GM11168 (cell line): ENCODE measurements around the gene SMARCA4.
"Not testable (repeated sequence)": the region's sequence is repeated elsewhere in the genome, so short reads cannot be mapped to it uniquely, and the experiment has no call there.

Experiments
- in situ Hi-C: fragments of 300-500 bp; cut with MboI; formaldehyde crosslinking; loops from one replicate; pipeline ENCODE4 v1.12.0; 2022; ENCODE audit warnings: low sequenced_read_pairs; ENCODE audit not compliant: unreplicated experiment

The SMARCA4 gene

DNA sequence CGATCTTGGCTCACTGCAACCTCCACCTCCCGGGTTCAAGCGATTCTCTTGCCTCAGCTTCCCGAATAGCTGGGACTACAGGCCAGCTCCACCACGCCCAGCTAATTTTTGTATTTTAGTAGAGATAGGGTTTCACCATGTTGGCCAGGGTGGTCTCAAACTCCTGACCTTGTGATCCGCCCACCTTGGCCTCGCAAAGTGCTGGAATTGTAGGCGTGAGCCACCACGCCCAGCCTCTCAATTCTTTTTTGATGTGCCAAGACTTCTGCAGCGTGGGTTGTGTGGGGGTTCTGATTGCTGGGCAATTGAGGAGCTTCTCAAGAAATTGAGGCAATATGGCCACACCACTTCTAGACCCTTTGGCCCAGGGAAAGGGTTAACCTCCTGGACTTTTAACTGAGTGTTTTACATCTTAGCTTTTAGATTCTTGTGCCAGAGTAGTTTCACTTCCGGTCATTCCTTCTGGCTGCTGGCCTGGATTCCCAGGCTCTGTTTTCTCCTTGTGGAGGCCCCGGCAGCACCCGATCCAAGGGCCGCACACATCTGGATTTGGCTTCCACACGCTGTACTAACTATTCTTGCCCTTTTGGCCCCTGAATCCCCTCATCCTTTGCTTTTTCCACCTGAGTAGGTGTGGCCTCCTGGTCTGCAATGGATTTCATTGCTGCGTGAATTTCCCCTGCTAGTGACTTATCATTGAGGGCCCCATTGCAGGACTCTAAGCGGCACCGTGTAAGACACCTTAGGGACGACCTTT is 14.7 kb downstream of the SMARCA4 start:
- in situ Hi-C loops, result no loop called here

DNA sequence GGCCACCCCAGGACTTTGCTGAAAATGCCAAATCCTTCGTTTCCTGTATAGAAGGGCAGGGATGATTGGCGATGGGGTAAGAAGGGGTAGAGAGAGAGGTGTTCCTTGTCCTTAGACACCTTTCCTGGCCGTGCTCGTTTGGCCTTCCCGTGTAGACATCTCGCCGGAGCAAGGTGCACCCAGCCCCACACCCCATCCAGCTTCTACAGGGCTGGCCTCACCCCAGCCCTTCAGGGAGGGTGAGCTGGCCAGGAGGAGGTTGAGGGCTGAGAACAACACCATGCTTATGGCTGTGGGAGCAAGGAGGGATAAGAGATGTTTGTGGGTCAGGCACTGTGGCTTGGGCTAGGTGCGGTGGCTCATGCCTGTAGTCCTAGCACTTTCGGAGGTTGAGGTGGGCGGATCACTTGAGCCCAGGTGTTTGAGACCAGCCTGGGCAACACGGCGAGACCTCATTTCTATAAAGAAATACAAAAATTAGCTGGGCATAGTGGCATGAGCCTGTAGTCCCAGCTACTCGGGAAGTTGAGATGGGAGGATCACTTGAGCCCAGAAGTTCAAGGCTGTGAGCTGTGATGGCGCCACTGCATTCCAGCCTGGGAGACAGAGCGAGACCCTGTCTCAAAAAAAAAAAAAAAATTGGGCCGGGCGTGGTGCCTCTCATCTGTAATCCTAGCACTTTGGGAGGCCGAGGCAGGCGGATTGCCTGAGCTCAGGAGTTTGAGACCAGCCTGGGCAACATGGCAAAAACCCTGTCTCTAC is 15.5 kb downstream of the SMARCA4 start:
- in situ Hi-C loops, result no loop called here

DNA sequence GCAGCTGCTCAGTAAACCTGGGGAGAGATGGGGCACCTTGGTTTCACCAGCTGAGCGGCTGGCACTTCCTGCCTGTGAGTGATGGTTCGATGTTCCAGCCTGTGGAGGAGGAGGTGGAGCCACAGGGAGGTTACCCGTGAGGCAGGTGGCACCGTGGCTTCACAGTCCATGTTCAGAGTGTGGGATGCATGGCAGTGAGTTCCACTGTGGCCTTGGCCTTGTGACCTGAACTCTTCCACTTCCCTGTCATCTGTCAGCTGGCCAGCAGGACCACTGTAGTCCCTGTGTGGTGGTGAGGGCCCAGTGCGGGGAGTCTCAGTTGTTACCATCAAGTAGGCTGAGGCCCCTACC is 16.9 kb downstream of the SMARCA4 start:
- in situ Hi-C loops, result no loop called here

DNA sequence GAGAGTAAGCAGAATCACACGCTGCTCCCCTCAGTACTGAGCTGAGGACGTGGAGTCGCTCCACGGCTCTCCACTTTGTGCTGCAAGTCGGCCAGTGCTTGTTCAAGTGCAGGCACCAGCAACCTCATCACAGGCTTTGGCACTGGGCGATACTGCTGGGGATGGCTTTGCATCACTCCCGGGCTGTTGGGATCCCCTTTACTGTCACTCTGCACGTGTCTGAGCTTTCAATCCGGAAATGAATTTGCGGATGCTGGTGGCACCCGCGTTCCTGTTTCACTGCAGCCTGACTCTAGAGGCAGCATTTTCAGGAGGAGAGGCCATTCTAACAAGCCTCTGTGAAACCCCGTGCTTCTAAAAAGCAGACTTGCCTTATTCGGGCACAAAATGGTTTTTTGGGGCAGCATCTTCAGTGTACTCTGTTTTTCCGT is 19.1 kb downstream of the SMARCA4 start:
- in situ Hi-C loops, result no loop called here

DNA sequence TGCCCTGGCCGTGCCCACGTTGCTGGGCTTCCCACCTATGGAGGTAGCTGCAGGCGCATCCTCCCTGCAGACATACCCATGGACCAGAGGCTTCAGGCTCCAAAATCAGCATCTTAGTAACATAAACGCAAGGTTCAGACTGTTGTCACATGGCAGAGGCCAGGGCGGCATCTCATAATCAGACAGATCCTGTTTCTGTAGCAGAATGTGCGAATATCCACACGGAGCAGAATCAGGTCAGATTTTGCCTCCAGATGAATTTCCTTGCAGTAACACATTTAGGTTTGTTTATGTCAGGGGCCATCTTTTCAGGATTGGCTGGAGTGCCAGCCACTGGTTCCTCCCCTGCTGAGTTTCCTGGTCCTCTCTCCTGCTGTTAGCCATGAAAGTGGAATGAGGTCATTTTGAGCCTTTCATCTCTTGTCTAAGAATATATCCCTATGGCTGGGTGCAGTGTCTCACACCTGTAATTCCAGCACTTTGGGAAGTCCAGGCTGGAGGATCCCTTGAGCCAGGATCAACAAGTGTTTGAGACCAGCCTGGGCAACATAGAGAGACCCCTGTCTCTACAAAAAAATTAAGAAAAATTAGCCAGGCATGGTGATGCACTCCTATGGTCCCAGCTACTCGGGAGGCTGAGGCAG is 20.5 kb downstream of the SMARCA4 start:
- in situ Hi-C loops, result no loop called here

DNA sequence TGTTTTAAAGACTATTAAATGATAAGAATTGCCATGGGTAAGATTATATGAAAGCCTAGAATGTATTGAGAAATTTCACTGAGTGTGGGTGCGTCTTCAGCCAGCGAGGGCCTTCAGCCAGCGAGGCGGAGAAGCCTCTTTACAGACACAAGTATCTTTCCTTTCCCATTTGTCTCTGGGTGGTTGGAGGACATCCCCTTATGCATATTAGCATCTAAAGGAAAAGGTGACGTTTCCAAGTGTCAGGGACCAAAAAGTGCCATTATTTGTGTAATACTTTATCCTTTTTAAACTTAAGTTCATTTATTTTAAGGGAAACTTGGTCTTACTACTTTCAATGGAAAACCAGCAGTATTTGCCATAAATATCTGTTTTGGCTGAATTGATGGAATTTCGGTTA is 22.2 kb downstream of the SMARCA4 start:
- in situ Hi-C loops, result no loop called here

DNA sequence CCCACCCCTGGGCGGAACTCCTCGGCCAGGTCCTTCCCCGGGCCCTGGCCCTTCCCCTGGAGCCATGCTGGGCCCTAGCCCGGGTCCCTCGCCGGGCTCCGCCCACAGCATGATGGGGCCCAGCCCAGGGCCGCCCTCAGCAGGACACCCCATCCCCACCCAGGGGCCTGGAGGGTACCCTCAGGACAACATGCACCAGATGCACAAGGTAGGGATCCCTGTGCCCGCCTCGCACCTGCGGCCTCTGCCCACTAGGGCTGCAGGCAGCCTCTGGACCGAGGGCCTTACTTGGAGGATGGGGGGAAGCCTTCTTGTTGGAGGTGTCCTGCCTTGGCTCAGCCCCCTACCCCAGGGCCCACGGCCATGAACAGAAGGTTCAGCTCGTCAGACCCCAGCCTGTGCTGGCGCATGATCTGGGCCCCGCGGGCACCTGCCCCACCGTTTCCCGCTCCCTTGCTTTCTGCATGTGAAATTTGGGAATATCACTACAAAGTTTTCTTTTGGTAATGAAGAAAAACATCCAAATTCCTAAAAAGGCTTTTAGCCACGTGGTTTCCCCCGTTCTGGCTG is 23.4 kb downstream of the SMARCA4 start:
- in situ Hi-C loops, result no loop called here

DNA sequence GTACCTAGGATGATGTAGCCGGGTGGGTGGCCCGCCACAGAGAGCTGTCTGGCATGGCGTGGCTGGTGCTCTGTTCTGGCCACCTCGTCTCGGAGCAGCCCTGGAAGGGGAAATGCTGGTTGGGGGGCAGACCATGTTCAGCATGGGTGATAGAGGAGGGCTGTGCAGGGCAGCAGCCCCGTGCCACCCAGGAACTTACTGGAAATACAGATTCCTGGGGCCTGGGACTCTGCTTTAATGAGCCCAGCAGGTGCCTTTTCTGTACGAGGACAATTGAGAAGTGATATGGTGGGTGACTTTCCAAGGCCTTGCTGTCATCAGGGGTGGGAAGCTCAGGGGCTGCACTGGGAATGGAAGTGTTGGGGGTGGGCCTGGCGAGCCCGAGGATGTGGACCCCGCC is 24.7 kb downstream of the SMARCA4 start:
- in situ Hi-C loops, result no loop called here

DNA sequence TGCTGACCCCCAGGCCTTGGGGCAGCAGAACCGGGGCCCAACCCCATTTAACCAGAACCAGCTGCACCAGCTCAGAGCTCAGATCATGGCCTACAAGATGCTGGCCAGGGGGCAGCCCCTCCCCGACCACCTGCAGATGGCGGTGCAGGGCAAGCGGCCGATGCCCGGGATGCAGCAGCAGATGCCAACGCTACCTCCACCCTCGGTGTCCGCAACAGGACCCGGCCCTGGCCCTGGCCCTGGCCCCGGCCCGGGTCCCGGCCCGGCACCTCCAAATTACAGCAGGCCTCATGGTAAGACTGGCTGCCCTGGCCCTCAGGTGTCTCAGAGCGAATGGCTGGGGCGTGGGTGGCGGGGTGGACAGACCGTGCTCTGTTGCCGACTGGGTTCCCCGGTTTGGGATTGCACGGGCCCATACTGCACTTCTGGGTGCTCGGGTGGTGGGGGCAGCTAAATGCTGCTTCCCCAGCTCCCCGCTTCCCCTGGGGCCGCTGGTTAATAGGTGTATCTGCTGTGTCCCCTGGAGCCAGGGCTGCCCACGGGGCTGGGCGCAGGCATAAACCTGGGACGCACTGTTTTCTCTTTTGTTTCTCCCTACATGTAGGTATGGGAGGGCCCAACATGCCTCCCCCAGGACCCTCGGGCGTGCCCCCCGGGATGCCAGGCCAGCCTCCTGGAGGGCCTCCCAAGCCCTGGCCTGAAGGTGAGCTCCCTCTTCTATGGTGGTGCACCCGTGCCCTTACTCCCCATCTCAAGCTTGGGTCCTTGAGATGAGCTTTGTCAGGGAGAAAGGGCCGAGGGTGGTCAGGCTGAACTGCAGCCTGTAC is 25.7 kb downstream of the SMARCA4 start:
- in situ Hi-C loops, result no loop called here

DNA sequence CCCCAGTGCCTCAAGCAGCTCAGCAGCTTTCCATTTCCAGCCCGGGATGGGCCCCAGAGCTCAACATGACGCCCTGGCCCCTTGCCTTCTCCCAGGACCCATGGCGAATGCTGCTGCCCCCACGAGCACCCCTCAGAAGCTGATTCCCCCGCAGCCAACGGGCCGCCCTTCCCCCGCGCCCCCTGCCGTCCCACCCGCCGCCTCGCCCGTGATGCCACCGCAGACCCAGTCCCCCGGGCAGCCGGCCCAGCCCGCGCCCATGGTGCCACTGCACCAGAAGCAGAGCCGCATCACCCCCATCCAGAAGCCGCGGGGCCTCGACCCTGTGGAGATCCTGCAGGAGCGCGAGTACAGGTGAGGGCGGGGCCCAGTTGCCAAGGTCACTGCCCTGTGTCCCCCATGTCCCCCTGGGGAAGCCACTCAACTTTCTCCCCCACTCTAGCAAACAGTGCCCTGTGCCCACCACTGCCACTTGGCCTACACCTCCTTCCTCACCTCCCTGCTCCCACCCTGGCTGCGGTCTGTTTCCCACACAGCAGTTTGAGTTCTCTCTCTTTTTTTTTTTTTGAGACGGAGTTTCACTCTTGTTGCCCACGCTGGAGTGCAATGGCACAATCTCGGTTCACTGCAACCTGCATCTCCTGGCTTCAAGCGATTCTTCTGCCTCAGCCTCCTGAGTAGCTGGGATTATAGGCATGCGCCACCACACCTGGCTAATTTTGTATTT is 26.9 kb downstream of the SMARCA4 start:
- in situ Hi-C loops, result no loop called here

DNA sequence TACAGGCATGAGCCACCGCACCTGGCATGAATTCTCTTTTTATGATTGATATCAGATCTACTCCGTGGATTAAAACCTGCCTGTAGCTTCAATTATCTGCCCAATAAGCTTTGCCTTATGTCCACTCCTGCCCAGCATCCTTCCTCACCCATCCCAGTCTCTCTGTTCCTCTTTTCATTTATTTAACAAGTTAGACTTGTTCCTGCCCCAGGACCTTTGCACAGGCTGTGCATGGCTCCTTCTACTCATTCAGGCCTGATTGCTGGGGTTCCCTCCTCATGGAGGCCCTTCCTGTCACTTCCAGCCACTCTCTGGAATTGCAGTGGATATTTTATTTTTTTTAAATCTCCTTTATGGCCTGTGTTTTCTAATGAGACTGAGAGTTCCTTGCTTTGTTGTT is 27.6 kb downstream of the SMARCA4 start:
- in situ Hi-C loops, result no loop called here

DNA sequence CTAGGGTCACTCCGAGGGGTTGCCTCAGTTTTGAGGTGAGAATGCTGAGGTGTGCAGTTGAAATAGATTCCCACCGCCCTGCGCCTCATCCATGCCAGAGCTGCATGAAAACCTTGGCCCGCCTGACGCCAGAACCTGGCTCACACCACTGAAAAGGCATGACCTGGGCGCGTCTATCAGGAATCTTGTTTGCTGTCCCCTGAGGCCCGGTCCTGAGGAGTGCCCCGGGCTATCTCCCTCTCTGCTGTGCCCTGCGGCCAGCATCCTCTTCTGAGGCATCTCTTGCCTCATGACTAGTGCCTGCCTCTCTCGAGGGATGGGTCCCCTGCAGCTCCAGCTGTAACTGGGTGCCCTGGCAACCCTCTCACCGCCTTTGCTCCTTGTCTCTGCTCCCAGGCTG is 28.1 kb downstream of the SMARCA4 start:
- in situ Hi-C loops, result no loop called here

DNA sequence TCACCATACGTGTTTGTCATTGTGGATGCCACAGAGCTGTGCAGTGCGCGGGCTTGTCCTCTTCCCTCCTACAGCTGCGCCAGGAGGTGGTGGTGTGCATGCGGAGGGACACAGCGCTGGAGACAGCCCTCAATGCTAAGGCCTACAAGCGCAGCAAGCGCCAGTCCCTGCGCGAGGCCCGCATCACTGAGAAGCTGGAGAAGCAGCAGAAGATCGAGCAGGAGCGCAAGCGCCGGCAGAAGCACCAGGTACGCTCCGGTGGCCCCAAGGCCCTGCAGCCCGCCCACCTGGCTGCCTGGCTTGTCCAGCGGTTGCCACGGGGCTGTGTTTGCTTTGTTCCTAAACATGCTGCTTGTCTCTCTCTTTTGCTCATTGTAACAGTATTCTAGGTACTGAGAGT is 30.2 kb downstream of the SMARCA4 start:
- in situ Hi-C loops, result no loop called here

DNA sequence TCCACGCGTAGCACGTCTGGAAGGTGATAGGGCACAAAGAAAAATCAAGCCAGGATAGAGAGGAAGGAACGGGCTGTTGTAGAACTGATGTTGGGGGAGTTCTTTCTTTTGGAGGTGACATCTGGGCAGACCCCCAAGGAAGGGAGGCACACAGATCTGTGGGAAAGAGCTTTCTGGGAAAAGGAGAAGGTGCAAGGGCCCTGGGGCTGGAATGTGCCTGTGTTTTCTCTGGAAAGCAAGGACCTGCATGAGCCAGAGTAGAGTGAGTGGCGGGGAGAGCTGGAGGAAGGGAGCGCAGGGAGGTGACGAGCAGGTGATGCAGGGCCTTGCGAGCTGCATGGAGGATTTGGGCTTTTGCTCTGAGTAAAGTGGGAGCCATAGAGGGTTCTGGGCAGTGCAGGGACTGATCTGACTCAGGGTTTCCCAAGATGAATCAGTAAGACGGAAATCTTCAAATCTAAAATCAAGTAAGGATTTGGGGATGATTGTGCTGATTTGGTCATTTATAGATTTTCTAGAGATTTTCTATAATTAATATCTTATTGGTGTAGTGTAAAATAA is 30.8 kb downstream of the SMARCA4 start:
- in situ Hi-C loops, result no loop called here

DNA sequence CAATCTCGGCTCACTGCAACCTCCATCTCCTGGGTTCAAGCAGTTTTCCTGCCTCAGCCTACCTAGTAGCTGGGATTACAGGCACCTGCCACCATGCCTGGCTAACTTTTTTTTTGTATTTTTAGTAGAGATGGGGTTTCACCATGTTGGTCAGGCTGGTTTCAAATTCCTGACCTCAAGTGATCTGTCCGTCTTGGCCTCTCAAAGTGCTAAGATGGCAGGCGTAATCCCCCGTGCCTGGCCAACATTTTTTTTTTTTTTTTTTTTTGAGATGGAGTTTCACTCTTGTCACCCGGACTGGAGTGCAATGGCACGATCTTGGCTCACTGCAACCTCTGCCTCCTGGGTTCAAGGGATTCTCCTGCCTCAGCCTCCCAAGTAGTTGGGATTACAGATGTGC is 31.3 kb downstream of the SMARCA4 start:
- in situ Hi-C loops, result not testable (repeated sequence)

DNA sequence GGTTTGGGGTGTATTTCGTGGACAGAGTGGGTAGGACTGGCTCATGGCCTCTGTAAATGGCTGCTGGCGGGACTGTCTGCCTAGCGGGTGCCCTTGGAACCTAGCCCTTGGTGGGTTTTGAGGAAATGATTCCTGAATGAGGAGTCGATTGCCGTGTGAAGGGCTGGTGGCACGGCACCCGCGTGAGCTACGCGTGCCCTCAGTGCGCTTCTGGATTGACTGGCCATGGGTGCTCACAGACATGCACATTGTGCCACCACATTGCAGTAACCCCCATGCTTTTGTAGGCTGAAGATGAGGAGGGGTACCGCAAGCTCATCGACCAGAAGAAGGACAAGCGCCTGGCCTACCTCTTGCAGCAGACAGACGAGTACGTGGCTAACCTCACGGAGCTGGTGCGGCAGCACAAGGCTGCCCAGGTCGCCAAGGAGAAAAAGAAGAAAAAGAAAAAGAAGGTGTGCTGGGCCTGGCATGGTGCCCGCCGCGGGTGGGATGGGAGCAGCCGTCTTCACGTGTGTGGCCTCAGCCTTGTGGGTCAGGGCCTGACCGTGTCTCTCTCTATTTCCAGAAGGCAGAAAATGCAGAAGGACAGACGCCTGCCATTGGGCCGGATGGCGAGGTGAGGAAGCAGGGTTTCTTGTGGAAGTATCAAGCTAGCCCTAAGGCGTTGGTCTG is 35.2 kb downstream of the SMARCA4 start:
- in situ Hi-C loops, result no loop called here

DNA sequence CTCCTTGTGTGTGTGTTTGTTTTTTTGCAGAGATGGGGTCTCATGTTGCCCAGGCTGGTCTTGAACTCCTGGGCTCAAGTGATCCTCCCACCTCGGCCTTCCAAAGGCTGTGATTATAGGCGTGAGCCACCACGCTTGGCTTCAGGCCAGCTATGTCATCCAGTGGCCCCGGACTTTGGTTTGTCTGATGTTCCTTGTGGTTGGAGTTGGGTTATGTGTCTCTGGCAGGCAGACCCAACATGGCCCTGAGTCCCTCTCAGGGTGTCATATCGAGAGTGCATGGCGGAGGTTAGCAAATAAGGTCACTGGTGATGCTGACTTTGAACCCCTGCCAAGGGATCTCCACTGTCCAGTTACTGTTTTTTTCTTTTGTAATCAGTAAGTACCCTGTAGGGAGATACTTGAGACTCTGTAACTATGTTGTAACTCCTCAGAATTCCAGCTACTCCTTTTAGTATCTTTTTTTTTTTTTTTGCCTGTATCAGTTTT is 37.3 kb downstream of the SMARCA4 start:
- in situ Hi-C loops, result no loop called here

DNA sequence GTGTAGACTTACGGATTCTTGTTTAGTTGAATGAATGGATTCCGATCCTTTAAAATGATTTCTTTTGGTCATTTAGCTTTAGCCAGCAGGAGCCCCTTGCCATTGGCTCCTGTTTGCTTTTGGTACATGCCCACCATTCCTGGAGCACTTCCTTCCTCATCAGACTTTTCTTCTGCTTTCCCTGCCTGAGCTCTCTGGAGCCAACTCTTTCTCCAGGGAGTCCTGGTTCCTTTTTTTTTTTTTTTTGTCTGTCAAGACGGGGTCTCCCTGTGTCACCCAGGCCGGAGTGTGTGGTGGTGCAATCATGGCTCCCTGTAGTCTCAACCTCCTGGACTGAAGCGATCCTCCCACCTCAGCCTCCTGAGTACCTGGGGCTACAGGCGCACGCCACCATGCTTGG is 37.8 kb downstream of the SMARCA4 start:
- in situ Hi-C loops, result no loop called here

DNA sequence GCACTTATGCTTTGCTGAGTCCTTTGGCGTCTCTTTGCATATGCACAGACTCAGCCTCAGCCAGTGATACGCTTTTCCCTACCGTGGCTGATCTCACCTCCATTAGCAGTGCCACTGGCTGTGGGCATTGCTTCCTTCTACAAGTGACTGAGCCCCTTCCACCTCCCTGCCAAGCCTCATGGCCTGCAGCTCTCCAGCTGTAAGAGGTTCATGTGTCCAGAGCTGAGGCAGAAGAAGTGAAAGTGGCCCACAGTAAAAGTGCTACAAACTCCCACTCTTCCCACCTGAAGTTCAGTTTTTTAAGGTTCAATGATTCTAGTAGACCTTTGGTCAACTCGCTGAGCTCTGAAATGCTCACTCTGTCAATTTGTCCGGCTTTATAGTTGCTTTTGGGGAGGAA is 44.7 kb downstream of the SMARCA4 start:
- in situ Hi-C loops, result no loop called here
